Prostate gland (tissue), 2 donors: ENCODE measurements around the gene SLC5A10.

Experiments used
- POLR2A ChIP-seq: fragments of 450-650 bp; IDR thresholded peaks from one replicate; pipeline ENCODE4 v1.6.1; 2016; ENCODE audit warnings: antibody characterized with exemption, mild to moderate bottlenecking
- TF ChIP-seq, protein P1 (sequence below), 4 experiments: fragments of 200-600 bp in 2 of 4; fragments of 450-650 bp in 2 of 4; sonication (generic) in 2 of 4; IDR thresholded peaks; 1 replicate in 3 of 4; 2 replicates in 1 of 4; pipeline ENCODE4 v1.5.1; 2016 to 2019; ENCODE audit warnings: antibody characterized with exemption in 4 of 4, mild to moderate bottlenecking in 2 of 4, moderate library complexity in 2 of 4

DNA sequence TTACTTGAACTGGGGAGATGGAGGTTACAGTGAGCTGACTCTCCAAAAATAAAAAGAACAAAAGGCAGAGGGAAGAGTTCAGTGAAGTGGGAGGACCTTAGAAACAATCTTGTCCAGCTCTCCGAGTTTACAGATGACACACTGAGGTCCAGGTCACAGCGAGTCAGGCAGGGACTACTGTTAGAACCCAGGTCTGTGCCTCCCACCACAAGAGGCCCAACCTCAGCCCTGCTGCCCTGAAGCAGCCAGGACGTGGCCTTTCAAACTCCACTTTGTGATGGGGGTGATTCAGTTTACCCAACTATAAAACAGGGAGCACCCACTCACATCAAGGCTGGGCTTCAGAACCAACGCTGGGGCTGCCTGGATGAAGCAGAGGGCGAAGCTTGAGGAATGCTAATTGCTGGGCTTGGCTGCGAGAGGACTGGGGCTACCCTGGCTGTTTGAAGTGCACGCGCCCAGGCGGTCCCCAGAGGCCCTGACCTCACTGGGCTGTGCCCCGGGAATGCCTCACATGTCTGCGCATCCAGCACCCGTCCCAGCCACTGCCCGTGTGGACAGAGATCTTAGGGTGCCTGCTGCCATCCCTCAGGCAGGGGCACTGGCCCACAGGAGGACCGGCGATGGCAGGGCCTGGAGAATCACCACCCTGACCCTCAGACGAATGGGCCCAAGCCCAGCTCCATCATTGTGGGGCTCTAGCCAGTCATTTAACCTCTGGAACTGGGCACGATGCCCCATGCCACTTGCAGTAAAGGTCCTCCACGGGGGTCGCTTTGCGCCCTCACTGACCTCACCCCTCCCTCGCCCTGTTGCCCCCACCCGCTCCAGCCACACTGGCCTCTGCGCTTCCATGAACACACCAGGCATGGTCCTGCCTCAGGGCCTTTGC, 11.4 kb downstream of the SLC5A10 start:
- no peak for TF ChIP-seq POLR2A
- TF ChIP-seq, protein P1, sequence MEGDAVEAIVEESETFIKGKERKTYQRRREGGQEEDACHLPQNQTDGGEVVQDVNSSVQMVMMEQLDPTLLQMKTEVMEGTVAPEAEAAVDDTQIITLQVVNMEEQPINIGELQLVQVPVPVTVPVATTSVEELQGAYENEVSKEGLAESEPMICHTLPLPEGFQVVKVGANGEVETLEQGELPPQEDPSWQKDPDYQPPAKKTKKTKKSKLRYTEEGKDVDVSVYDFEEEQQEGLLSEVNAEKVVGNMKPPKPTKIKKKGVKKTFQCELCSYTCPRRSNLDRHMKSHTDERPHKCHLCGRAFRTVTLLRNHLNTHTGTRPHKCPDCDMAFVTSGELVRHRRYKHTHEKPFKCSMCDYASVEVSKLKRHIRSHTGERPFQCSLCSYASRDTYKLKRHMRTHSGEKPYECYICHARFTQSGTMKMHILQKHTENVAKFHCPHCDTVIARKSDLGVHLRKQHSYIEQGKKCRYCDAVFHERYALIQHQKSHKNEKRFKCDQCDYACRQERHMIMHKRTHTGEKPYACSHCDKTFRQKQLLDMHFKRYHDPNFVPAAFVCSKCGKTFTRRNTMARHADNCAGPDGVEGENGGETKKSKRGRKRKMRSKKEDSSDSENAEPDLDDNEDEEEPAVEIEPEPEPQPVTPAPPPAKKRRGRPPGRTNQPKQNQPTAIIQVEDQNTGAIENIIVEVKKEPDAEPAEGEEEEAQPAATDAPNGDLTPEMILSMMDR (IDR thresholded peaks at IDR 0.05) = no peak
